ENCODE data around the gene CECR2.

DNA sequence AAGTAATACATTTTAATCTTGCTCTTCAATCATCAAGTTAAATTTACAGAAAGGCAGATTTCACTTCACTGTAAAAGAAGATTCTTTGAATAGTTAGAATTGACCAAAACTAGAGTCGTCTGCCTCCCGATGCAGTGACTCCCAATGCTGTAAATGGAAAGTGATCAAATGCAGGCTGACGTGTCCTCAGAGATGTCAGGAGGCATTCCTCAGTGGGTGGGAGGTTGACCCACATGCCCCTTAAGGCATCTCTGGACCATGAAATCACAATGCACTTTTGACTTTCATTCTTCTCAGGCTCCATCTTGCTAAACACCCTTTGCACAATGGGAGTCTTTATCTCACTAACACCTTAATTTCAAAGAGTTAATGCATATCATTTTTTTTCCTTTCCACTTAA, 19.0 kb upstream of the CECR2 start:
- TF ChIP-seq YY1 (IDR thresholded peaks at IDR 0.05; ENCODE audit: insufficient read depth, insufficient read length) (no peak), SUZ12 (IDR thresholded peaks at IDR 0.05; ENCODE audit: extremely low read depth, insufficient read depth, insufficient read length) (no peak)
